Upper lobe of left lung (tissue), 4 donors: ENCODE results near the gene ERGIC1.

Source experiments
- POLR2A ChIP-seq, 4 donors: fragments of 450-650 bp; IDR thresholded peaks; one replicate each; pipeline ENCODE4 v1.5.1; 2016 to 2017; ENCODE audit warnings: antibody characterized with exemption in 4 of 4, mild to moderate bottlenecking in 2 of 4
- POLR2AphosphoS5 ChIP-seq, 2 donors: sonication (generic); formaldehyde crosslinking; IDR thresholded peaks; one replicate each; pipeline ENCODE4 v1.5.1; 2017; ENCODE audit warnings: antibody characterized with exemption in 2 of 2
- TF ChIP-seq, protein P1 (sequence below), 6 experiments: fragments of 450-650 bp in 4 of 6; fragments of 200-600 bp in 2 of 6; sonication (generic) in 2 of 6; IDR thresholded peaks; one replicate each; pipeline ENCODE4 v1.5.1; 2016 to 2019; ENCODE audit warnings: antibody characterized with exemption in 6 of 6

DNA sequence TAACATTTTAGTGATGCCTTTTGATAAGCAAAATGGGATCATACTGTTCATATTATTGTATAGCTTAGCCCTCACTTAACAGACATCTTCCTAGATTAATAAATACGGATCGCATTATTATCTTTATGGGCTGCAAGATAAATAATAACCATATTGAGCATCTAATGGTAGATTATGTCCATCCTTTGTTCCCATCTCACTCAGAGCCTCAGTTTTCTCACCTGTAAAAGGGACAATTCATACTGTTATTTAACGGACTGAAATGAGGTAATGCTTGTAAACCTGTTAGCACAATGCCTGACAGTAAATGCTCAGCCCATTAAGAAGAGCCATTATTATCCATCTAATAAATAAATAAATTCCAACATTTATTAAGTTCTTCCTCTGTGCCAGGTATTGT is 122.2 kb downstream of the ERGIC1 start:
- TF ChIP-seq POLR2AphosphoS5 (IDR thresholded peaks at IDR 0.05) (no peak), POLR2A (IDR thresholded peaks at IDR 0.05) (no peak)
- TF ChIP-seq, protein P1, sequence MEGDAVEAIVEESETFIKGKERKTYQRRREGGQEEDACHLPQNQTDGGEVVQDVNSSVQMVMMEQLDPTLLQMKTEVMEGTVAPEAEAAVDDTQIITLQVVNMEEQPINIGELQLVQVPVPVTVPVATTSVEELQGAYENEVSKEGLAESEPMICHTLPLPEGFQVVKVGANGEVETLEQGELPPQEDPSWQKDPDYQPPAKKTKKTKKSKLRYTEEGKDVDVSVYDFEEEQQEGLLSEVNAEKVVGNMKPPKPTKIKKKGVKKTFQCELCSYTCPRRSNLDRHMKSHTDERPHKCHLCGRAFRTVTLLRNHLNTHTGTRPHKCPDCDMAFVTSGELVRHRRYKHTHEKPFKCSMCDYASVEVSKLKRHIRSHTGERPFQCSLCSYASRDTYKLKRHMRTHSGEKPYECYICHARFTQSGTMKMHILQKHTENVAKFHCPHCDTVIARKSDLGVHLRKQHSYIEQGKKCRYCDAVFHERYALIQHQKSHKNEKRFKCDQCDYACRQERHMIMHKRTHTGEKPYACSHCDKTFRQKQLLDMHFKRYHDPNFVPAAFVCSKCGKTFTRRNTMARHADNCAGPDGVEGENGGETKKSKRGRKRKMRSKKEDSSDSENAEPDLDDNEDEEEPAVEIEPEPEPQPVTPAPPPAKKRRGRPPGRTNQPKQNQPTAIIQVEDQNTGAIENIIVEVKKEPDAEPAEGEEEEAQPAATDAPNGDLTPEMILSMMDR (IDR thresholded peaks at IDR 0.05) = no peak
